Fibroblast of lung (primary cell): ENCODE measurements around the gene PODXL2.

Experiments used
- CTCF ChIP-seq, 2 donors: IDR thresholded peaks in 1 of 2; conservative IDR thresholded peaks in 1 of 2; 1 replicate in 1 of 2; 2 replicates in 1 of 2; pipeline ENCODE4 v1.5.1; 2011 to 2012; ENCODE audit warnings: low read length in 2 of 2, control low read depth in 1 of 2, inconsistent platforms in 1 of 2, low read depth in 1 of 2, mild to moderate bottlenecking in 1 of 2
- EZH2 ChIP-seq: IDR thresholded peaks from 2 replicates; pipeline ENCODE4 v1.5.1; 2012; ENCODE audit warnings: low read length, control low read depth, mild to moderate bottlenecking; ENCODE audit errors: missing control alignments

- TF ChIP-seq CTCF (conservative IDR thresholded peaks at IDR 0.05 in 1 of 2, IDR thresholded peaks at IDR 0.05 in 1 of 2; ENCODE audit: low read depth in 1 of 2, low read length in 2 of 2) (no peak), EZH2 (no peak)
These were observed 32.6 kb downstream of the PODXL2 start for GRCh38 chr3:127661600-127661999.
